ENCODE data around the gene SPATA31D3.
"Not testable (repeated sequence)": the region's sequence is repeated elsewhere in the genome, so short reads cannot be mapped to it uniquely, and the experiment has no call there.

Gene SPATA31D3

GRCh38 chr9:81979196-81979595 lies 35.9 kb downstream of the SPATA31D3 start:
- no peak for DNase-seq (ENCODE audit: low read depth)

GRCh38 chr9:81980568-81980967 lies 37.3 kb downstream of the SPATA31D3 start:
- no peak for DNase-seq (ENCODE audit: low read depth)

GRCh38 chr9:81981883-81982282 lies 38.6 kb downstream of the SPATA31D3 start:
- no peak for DNase-seq (ENCODE audit: low read depth)

GRCh38 chr9:81984928-81985327 lies 41.6 kb downstream of the SPATA31D3 start:
- DNase-seq (ENCODE audit: low read depth), result no peak

- DNase-seq (ENCODE audit: low read depth), result no peak
These were observed 42.8 kb downstream of the SPATA31D3 start for GRCh38 chr9:81986051-81986450.

GRCh38 chr9:81988472-81988871 lies 45.2 kb downstream of the SPATA31D3 start, which contains the start of gene SPATA31D1:
Gene SPATA31D1, plus strand, starts transcription at chr9:81988772. Its CDS starts 47 bp downstream, at chr9:81988819.
- DNase-seq (ENCODE audit: low read depth), result not testable (repeated sequence)

GRCh38 chr9:81989700-81990099 lies 46.4 kb downstream of the SPATA31D3 start:
- DNase-seq (ENCODE audit: low read depth), result no peak

- DNase-seq (ENCODE audit: low read depth), result no peak
These were observed 50.4 kb downstream of the SPATA31D3 start for GRCh38 chr9:81993656-81994055.

Measured in stromal cell of bone marrow (primary cell).